Endothelial cell of umbilical vein (primary cell): ENCODE measurements around the gene TENM4. TPM values are rescaled to one million over a fixed set of nuclear protein-coding genes. Genes with fewer than 3 reads are reported as not detected.

Experiments
- BruUV-seq: library from RNA; stranded (reverse); fragments of 400-500 nt; replicated peaks from 2 replicates; lab custom pipeline; 2021; lab: Mats Ljungman, UMichigan
- CTCF ChIA-PET: fragments of 300-600, 350-600 bp; sonication (Branson Sonifier 250); formaldehyde crosslinking; loops from one replicate; lab custom pipeline; 2021; ENCODE audit warnings: antibody characterized with exemption, inconsistent platforms; lab: Charles Lee
- POLR2A ChIA-PET: fragments of 300-600, 350-600 bp; sonication (Branson Sonifier 250); formaldehyde crosslinking; loops from one replicate; lab custom pipeline; 2021; ENCODE audit warnings: antibody characterized with exemption, inconsistent platforms; lab: Charles Lee
- DNase-seq: peaks from one replicate; pipeline ENCODE4 v3.0.0-alpha.2; 2011; ENCODE audit warnings: low read depth, low spot score
- FAIRE-seq: peaks from 2 replicates; lab custom pipeline; 2011; peaks lifted over from hg19 to GRCh38; lab: Jason Lieb, UNC
- H2AFZ ChIP-seq: 2 replicates; pipeline ENCODE4 v1.6.0; 2012; ENCODE audit warnings: low read depth, low read length, control low read depth, inconsistent platforms
- H3K27ac ChIP-seq: 2 replicates; pipeline ENCODE4 v1.5.1; 2011; ENCODE audit warnings: low read depth, mild to moderate bottlenecking, control low read depth, low read length, moderate library complexity; ENCODE audit not compliant: insufficient read depth
- H3K27me3 ChIP-seq, 2 experiments: 2 replicates each; pipeline versions ENCODE4 v1.6.0 to v1.6.1; 2011; ENCODE audit warnings: low read length in 2 of 2, mixed read lengths in 1 of 2; ENCODE audit not compliant: control insufficient read depth in 2 of 2, insufficient read depth in 2 of 2
- H3K36me3 ChIP-seq, 2 experiments: 2 replicates in 1 of 2; 3 replicates in 1 of 2; pipeline ENCODE4 v1.5.1; 2011; ENCODE audit warnings: low read length in 2 of 2, mild to moderate bottlenecking in 1 of 2, moderate library complexity in 1 of 2; ENCODE audit not compliant: control insufficient read depth in 2 of 2, insufficient read depth in 2 of 2; ENCODE audit errors: extremely low read depth in 1 of 2
- H3K4me1 ChIP-seq: 3 replicates; pipeline ENCODE4 v1.5.1; 2011; ENCODE audit warnings: mild to moderate bottlenecking, low read length; ENCODE audit not compliant: control insufficient read depth, insufficient read depth; ENCODE audit errors: extremely low read depth
- H3K4me2 ChIP-seq: 2 replicates; pipeline ENCODE4 v1.6.1; 2011; ENCODE audit warnings: low read length, control low read depth, mixed read lengths; ENCODE audit not compliant: insufficient read depth
- H3K4me3 ChIP-seq, 3 experiments: fragments of 200-600 bp in 1 of 3; sonication (generic), shearing (Covaris generic) in 1 of 3; replicated peaks in 1 of 3; 2 replicates each; pipeline ENCODE4 v1.5.1; 2011 to 2016; ENCODE audit warnings: control low read depth in 3 of 3, low read length in 3 of 3, mild to moderate bottlenecking in 2 of 3, inconsistent platforms in 1 of 3, low read depth in 1 of 3, moderate library complexity in 1 of 3; ENCODE audit not compliant: insufficient read depth in 1 of 3
- H3K79me2 ChIP-seq: 2 replicates; pipeline ENCODE4 v1.6.0; 2012; ENCODE audit warnings: low read length, inconsistent platforms; ENCODE audit not compliant: control insufficient read depth, insufficient read depth
- H3K9ac ChIP-seq: replicated peaks from 2 replicates; pipeline ENCODE3; 2011; ENCODE audit warnings: low read length, control low read depth; ENCODE audit not compliant: insufficient read depth; ENCODE audit errors: extremely low read depth
- H3K9me1 ChIP-seq: replicated peaks from 3 replicates; pipeline ENCODE4 v1.6.0; 2011; ENCODE audit warnings: mild to moderate bottlenecking, low read length; ENCODE audit not compliant: control insufficient read depth, insufficient read depth; ENCODE audit errors: extremely low read depth
- H3K9me3 ChIP-seq: replicated peaks from 2 replicates; pipeline ENCODE4 v1.5.1; 2012; ENCODE audit warnings: low read length, inconsistent platforms; ENCODE audit not compliant: control insufficient read depth, insufficient read depth
- H4K20me1 ChIP-seq: replicated peaks from 2 replicates; pipeline ENCODE3; 2011; ENCODE audit warnings: mild to moderate bottlenecking, low read length; ENCODE audit not compliant: control insufficient read depth, insufficient read depth; ENCODE audit errors: extremely low read depth
- EZH2 ChIP-seq: IDR thresholded peaks from 2 replicates; pipeline ENCODE4 v1.6.1; 2012; ENCODE audit warnings: borderline replicate concordance, low read depth, mild to moderate bottlenecking, moderate library complexity, low read length, inconsistent platforms; ENCODE audit not compliant: severe bottlenecking
- FOS ChIP-seq: IDR thresholded peaks from 2 replicates; pipeline ENCODE4 v1.6.1; 2011; ENCODE audit warnings: mild to moderate bottlenecking, low read length, moderate library complexity, borderline replicate concordance; ENCODE audit not compliant: insufficient read depth
- GATA2 ChIP-seq: IDR thresholded peaks from 2 replicates; pipeline ENCODE4 v1.7.0; 2011; ENCODE audit warnings: low read depth, mild to moderate bottlenecking, moderate library complexity, mixed read lengths, low read length; ENCODE audit not compliant: insufficient read length, insufficient read depth
- JUN ChIP-seq: IDR thresholded peaks from 2 replicates; pipeline ENCODE4 v1.6.1; 2011; ENCODE audit warnings: borderline replicate concordance, low read depth; ENCODE audit not compliant: insufficient read length, insufficient read depth
- MYC ChIP-seq: IDR thresholded peaks from one replicate; pipeline ENCODE4 v1.6.1; 2011; ENCODE audit warnings: mild to moderate bottlenecking, low read depth, low read length
- POLR2A ChIP-seq: IDR thresholded peaks from 2 replicates; pipeline ENCODE4 v1.6.1; 2012; ENCODE audit warnings: low read depth, mild to moderate bottlenecking, control low read depth, low read length
- POLR2AphosphoS5 ChIP-seq: IDR thresholded peaks from 2 replicates; pipeline ENCODE4 v1.6.1; 2012; ENCODE audit warnings: low read depth, mild to moderate bottlenecking, control low read depth, low read length, moderate library complexity; ENCODE audit not compliant: insufficient read depth
- dilution Hi-C: fragments of 300-500 bp; cut with MboI; formaldehyde crosslinking; loops from one replicate; pipeline ENCODE4 v1.15.0; 2019; ENCODE audit warnings: low sequenced_read_pairs; ENCODE audit not compliant: extremely low pct_ligation_motif_present
- intact Hi-C: fragments of 100-400 bp; cut with micrococcal nuclease; formaldehyde crosslinking; loops from one replicate; pipeline ENCODE4 v1.10.0; 2022
- polyA plus RNA-seq, 4 experiments: library from polyadenylated mRNA; depleted of rRNA in 3 of 4; stranded (reverse) in 3 of 4; unstranded in 1 of 4; fragments of >200 nt; gene quantifications; 2 replicates each; pipeline versions ENCODE4 v1.2.1 to v1.2.3, GENCODE V29; 2011 to 2012; ENCODE audit warnings: missing spikeins in 1 of 4
- total RNA-seq: library from RNA; stranded (reverse); gene quantifications from 2 replicates; pipeline ENCODE4 v1.2.3, GENCODE V29; 2021
- TF ChIP-seq, protein P1 (sequence below), 2 donors: IDR thresholded peaks; 1 replicate in 1 of 2; 2 replicates in 1 of 2; pipeline ENCODE4 v1.5.1; 2011; ENCODE audit warnings: low read length in 2 of 2, mild to moderate bottlenecking in 2 of 2, moderate library complexity in 2 of 2, control low read depth in 1 of 2, inconsistent platforms in 1 of 2, low read depth in 1 of 2; ENCODE audit not compliant: insufficient read depth in 1 of 2; ENCODE audit errors: extremely low read depth in 1 of 2
- TF ChIP-seq, protein P2 (sequence below): IDR thresholded peaks from 2 replicates; pipeline ENCODE4 v1.6.1; 2011; ENCODE audit not compliant: insufficient read depth, insufficient read length

Gene TENM4
- total and polyA plus RNA-seq, 2 donors (not counting 3 experiments of a cell fraction or from before 2014, with no cell fraction given): 0.06 to 0.27 TPM

DNA sequence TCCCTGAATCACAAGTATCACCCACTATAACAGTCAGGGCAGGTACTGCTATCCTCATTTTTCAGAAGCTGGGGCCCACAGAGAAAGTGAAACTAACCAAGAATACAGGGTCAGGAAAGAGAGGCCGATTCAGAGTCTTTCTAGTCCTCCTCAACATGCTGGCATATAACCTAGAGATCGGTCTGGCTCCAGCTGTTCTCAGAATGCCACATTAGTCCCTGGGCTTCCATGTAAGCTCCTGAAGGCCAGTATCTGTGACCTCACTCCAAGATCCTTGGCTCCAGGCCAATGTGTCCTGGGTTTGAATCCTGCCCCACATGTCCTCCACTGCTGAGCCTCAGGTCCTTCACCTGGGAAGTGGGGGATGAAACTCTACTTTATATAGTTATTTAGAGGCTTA lies 50.4 kb downstream of the TENM4 start:
- no peak for DNase-seq
- CTCF ChIA-PET: no interaction called here
- Histone ChIP-seq H3K79me2 (no peaks in the 10 kb centered on the region), H3K4me1 (no peaks in the 10 kb centered on the region), H4K20me1 (no peaks in the 10 kb centered on the region), H3K4me2 (no peak overlapping the region), H2AFZ (no peak overlapping the region), H3K9me1 (no peaks in the 10 kb centered on the region), H3K36me3 (no peaks in the 10 kb centered on the region), H3K27ac (no peak overlapping the region), H3K9me3 (no peaks in the 10 kb centered on the region), H3K9ac (no peak overlapping the region), H3K4me3 (no peak overlapping the region), H3K27me3 (no peaks in the 10 kb centered on the region)
- TF ChIP-seq, protein P1, sequence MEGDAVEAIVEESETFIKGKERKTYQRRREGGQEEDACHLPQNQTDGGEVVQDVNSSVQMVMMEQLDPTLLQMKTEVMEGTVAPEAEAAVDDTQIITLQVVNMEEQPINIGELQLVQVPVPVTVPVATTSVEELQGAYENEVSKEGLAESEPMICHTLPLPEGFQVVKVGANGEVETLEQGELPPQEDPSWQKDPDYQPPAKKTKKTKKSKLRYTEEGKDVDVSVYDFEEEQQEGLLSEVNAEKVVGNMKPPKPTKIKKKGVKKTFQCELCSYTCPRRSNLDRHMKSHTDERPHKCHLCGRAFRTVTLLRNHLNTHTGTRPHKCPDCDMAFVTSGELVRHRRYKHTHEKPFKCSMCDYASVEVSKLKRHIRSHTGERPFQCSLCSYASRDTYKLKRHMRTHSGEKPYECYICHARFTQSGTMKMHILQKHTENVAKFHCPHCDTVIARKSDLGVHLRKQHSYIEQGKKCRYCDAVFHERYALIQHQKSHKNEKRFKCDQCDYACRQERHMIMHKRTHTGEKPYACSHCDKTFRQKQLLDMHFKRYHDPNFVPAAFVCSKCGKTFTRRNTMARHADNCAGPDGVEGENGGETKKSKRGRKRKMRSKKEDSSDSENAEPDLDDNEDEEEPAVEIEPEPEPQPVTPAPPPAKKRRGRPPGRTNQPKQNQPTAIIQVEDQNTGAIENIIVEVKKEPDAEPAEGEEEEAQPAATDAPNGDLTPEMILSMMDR (IDR thresholded peaks at IDR 0.05; ENCODE audit: extremely low read depth in 1 of 2, insufficient read depth in 1 of 2, low read depth in 1 of 2, low read length in 2 of 2): no peak
- TF ChIP-seq, protein P2, sequence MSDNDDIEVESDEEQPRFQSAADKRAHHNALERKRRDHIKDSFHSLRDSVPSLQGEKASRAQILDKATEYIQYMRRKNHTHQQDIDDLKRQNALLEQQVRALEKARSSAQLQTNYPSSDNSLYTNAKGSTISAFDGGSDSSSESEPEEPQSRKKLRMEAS: no peak
- TF ChIP-seq JUN: no peak
- no peak for TF ChIP-seq MYC
- no peak for TF ChIP-seq POLR2A
- TF ChIP-seq FOS: no peak
- no peak for TF ChIP-seq EZH2
- TF ChIP-seq POLR2AphosphoS5: no peak
- TF ChIP-seq GATA2: no peak
- POLR2A ChIA-PET: no interaction called here
- no TSS peak for BruUV-seq
- dilution Hi-C loops (no loop called here), intact Hi-C loops (no loop called here)
- no peak for FAIRE-seq
